Measurements from ENCODE around the gene PAPOLA.
A peak's percentile ranks its signal among the peaks of the same experiment; 100 is the strongest.

The PAPOLA gene

DNA sequence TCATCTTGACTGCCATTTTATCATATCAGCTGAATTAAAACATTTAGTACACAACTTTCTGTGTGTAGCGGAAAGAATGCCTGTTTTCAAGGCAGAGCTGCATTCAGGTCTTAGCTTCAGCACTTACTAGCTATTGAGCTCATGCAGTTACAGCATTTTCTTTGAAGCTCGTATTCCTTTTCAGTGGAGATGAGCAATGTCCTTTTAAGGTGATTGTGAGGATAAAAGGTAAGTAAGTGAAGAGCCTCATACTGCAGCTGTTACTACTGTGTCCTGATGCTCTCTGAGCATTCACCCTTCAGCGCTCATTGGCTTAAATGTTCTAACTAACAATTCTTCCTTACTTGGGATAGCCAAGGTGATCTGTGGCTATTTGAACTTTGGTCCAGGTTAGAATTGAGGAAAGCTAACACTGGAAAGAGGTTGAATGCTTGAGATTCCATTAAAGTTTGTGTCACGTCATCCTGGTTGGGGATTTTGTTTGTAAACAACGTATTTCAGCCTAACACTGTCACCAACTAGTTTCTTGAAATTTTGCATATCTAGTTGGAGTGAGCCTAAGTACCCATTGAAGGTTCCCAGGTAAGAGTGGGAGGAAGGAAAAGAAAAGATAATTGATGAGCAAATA, 71.4 kb downstream of the PAPOLA start:
- TF ChIP-seq CTCF (IDR thresholded peaks at IDR 0.05; ENCODE audit: insufficient read depth, low read depth, low read length, missing control alignments) = no peak
- no peak for DNase-seq (ENCODE audit: low read depth)
- H3K4me3 ChIP-seq (ENCODE audit: low read length) = no peak overlapping the region

- H3K4me3 ChIP-seq (ENCODE audit: low read length) = no peak overlapping the region
- TF ChIP-seq CTCF (IDR thresholded peaks at IDR 0.05; ENCODE audit: insufficient read depth, low read depth, low read length, missing control alignments) = no peak
- no peak for DNase-seq (ENCODE audit: low read depth)
Observed at GRCh38 chr14:96574171-96574632, 72.0 kb downstream of the PAPOLA start.

DNA sequence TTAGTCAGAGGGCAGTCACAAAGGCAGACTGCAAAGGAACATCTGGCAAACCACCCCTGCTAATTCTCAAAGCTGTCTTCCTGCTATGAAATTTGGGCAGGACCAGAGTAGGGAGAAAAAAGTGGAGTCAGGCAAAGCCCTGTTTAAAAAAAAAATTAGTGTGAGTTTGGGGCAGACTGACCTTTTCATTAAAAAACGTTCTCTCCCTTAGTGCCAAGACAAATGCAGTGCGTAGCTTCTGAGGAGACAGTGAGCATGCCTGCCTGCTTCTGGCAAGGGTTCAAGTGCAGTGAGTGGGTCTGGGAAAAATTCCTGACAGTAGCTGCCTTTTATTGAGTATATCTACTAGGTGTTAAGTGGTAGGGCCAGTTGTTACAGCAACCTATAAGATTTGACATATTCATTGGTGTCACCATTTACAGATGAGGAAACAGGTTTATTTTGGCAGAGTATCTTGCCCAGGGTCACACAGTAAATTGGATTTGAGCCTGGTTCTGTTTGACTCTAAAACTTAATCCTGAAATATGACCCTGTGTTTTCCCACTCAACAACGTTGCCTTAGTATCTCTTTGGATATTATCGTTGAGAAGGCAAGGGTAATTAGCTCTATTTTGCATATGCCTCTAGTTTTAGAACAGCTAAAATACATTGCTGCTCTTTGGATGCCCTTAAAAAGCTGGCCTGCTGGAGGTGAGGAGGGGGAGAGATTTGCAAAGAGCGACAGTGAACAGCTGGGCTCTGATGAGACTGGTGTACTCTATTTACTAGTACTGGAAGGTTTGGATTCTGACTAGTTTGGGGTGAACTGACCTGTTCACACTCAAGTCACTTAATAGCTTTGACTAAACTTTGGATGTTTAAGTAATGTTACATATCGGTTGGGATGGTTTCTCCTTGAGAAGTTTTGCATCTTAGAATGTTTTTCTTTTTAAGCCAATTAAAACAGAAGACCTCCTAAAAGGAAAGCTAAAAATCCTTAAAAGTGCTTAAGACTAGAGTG, 72.8 kb downstream of the PAPOLA start:
- DNase-seq (ENCODE audit: low read depth) = peak; percentile 75
- no peak overlapping the region for H3K4me3 ChIP-seq (ENCODE audit: low read length)
- no peak for TF ChIP-seq CTCF (IDR thresholded peaks at IDR 0.05; ENCODE audit: insufficient read depth, low read depth, low read length, missing control alignments)

DNA sequence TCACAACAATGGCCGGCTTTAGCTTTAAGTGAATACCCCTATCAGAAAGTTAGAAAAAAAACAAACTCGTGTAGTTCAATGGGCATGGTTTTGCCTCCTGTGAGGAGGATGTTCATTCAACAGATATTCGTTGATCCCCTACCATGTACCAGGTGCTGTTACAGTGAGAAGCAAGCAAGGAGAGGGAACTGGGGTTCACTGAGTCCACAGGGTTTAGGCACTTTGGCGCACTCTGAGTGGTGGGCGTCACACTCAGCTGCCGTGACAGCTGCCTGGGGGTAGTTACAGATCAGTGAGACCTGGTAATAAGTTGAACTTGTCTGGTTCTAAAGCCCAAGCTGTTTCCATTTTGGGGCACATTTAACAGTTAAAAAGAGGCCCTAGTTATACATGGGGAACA, 74.2 kb downstream of the PAPOLA start:
- no peak for DNase-seq (ENCODE audit: low read depth)
- no peak for TF ChIP-seq CTCF (IDR thresholded peaks at IDR 0.05; ENCODE audit: insufficient read depth, low read depth, low read length, missing control alignments)

GRCh38 chr14:96576937-96577336, 74.8 kb downstream of the PAPOLA start:
- TF ChIP-seq CTCF (IDR thresholded peaks at IDR 0.05; ENCODE audit: insufficient read depth, low read depth, low read length, missing control alignments) = no peak

More for the DNA sequence above, 74.2 kb downstream of the PAPOLA start:
- H3K4me3 ChIP-seq (ENCODE audit: low read length) = no peak overlapping the region

DNA sequence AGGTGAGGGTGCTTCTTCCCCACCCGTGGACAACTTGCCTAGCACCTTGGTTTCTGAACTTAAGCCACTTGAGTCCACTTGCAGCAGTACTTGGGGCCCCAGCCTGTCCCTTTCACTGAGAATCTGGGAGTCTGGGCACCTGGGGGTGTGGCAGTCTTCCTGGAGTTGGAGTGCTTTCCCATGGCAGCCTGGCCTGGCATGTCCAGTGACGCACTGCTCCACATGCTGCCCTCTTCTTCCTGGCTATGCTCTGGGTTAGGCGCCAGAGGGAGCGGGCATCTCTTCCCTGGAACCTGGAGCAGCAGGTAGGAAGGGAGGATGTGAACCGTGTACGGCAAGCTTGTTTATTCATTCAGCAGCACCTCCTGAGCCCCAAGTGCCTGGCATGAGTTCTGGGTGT, 76.4 kb downstream of the PAPOLA start:
- no peak for DNase-seq (ENCODE audit: low read depth)
- no peak overlapping the region for H3K4me3 ChIP-seq (ENCODE audit: low read length)
- TF ChIP-seq CTCF (IDR thresholded peaks at IDR 0.05; ENCODE audit: insufficient read depth, low read depth, low read length, missing control alignments) = no peak

More at GRCh38 chr14:96576937-96577336, 74.8 kb downstream of the PAPOLA start:
- DNase-seq (ENCODE audit: low read depth) = no peak
- no peak overlapping the region for H3K4me3 ChIP-seq (ENCODE audit: low read length)
